IMR-90 (cell line): ENCODE measurements around the gene SSBP2. TPM values are rescaled to one million over a fixed set of nuclear protein-coding genes. Genes with fewer than 3 reads are reported as not detected.

Experiments
- ATAC-seq: fragments of 200-7000 bp; cut with Tn5 transposase; 2 replicates; pipeline ENCODE4 v1.9.1; 2020; ENCODE audit warnings: low read depth, mild to moderate bottlenecking, moderate library complexity
- BruUV-seq: library from RNA; stranded (reverse); fragments of 400-500 nt; replicated peaks from 2 replicates; lab custom pipeline; 2021; lab: Mats Ljungman, UMichigan
- CTCF ChIA-PET: fragments of 300-600 bp; formaldehyde crosslinking; extraction: SDS; loops from one replicate; lab custom pipeline; 2021; ENCODE audit warnings: antibody characterized with exemption; lab: Yijun Ruan, JAX
- POLR2A ChIA-PET: fragments of 300-600 bp; sonication (Branson Sonifier 250); formaldehyde crosslinking; loops from one replicate; lab custom pipeline; 2022; ENCODE audit warnings: antibody characterized with exemption; ENCODE audit not compliant: unreplicated experiment; lab: Charles Lee
- DNase-seq: peaks from one replicate; pipeline ENCODE4 v3.0.0; 2013
- H2AFZ ChIP-seq: replicated peaks from 2 replicates; pipeline ENCODE3; 2013; ENCODE audit warnings: low read length, mild to moderate bottlenecking; ENCODE audit not compliant: poor library complexity
- H2AK5ac ChIP-seq: 2 replicates; pipeline ENCODE4 v1.6.1; 2013; ENCODE audit warnings: low read depth, low read length, inconsistent platforms
- H2AK9ac ChIP-seq: replicated peaks from 2 replicates; pipeline ENCODE3; 2013; ENCODE audit warnings: mild to moderate bottlenecking, low read depth, low read length, moderate library complexity; ENCODE audit not compliant: poor library complexity
- H2BK120ac ChIP-seq: 2 replicates; pipeline ENCODE4 v1.6.1; 2013; ENCODE audit warnings: low read depth, low read length, inconsistent platforms
- H2BK15ac ChIP-seq: 3 replicates; pipeline ENCODE4 v1.6.1; 2013; ENCODE audit warnings: low read depth, low read length, inconsistent platforms
- H2BK20ac ChIP-seq: 2 replicates; pipeline ENCODE4 v1.6.1; 2013; ENCODE audit warnings: low read depth, mild to moderate bottlenecking, inconsistent platforms, low read length, moderate library complexity
- H2BK5ac ChIP-seq: 2 replicates; pipeline ENCODE4 v1.6.1; 2013; ENCODE audit warnings: mild to moderate bottlenecking, low read depth, low read length, inconsistent platforms; ENCODE audit not compliant: poor library complexity, severe bottlenecking
- H3K14ac ChIP-seq: replicated peaks from 2 replicates; pipeline ENCODE4 v1.6.1; 2013; ENCODE audit warnings: low read depth, low read length, inconsistent platforms
- H3K18ac ChIP-seq: 2 replicates; pipeline ENCODE4 v1.6.1; 2013; ENCODE audit warnings: low read depth, low read length, control low read depth
- H3K23ac ChIP-seq: 2 replicates; pipeline ENCODE4 v1.6.1; 2013; ENCODE audit warnings: low read depth, low read length, inconsistent platforms
- H3K27ac ChIP-seq: 2 replicates; pipeline ENCODE4 v1.5.1; 2013; ENCODE audit warnings: mild to moderate bottlenecking, control low read depth, low read length; ENCODE audit not compliant: insufficient read depth
- H3K27me3 ChIP-seq: 2 replicates; pipeline ENCODE4 v1.6.1; 2013; ENCODE audit warnings: low read length; ENCODE audit not compliant: control insufficient read depth, insufficient read depth
- H3K36me3 ChIP-seq: 2 replicates; pipeline ENCODE4 v1.6.1; 2013; ENCODE audit warnings: low read length, mixed read lengths; ENCODE audit not compliant: control insufficient read depth, insufficient read depth
- H3K4ac ChIP-seq: 2 replicates; pipeline ENCODE4 v1.6.1; 2013; ENCODE audit warnings: low read depth, low read length, inconsistent platforms
- H3K4me1 ChIP-seq: 2 replicates; pipeline ENCODE4 v1.6.1; 2013; ENCODE audit warnings: low read length, mixed read lengths; ENCODE audit not compliant: control insufficient read depth, insufficient read depth
- H3K4me2 ChIP-seq: 2 replicates; pipeline ENCODE4 v1.6.1; 2013; ENCODE audit warnings: low read depth, mild to moderate bottlenecking, control low read depth, low read length, moderate library complexity
- H3K4me3 ChIP-seq: 2 replicates; pipeline ENCODE4 v1.5.1; 2013; ENCODE audit warnings: low read depth, mild to moderate bottlenecking, control low read depth, low read length, moderate library complexity; ENCODE audit not compliant: insufficient read depth
- H3K56ac ChIP-seq: 2 replicates; pipeline ENCODE4 v1.6.1; 2013; ENCODE audit warnings: low read length, inconsistent platforms; ENCODE audit not compliant: insufficient read depth; ENCODE audit errors: extremely low read depth
- H3K79me1 ChIP-seq, 2 experiments: 2 replicates each; pipeline ENCODE4 v1.6.1; 2013; ENCODE audit warnings: low read length in 2 of 2, inconsistent platforms in 1 of 2, low read depth in 1 of 2
- H3K9ac ChIP-seq: 2 replicates; pipeline ENCODE4 v1.6.1; 2013; ENCODE audit warnings: low read depth, low read length, control low read depth
- H3K9me1 ChIP-seq: 2 replicates; pipeline ENCODE4 v1.6.1; 2013; ENCODE audit warnings: low read length, inconsistent platforms; ENCODE audit not compliant: insufficient read depth
- H3K9me3 ChIP-seq: 2 replicates; pipeline ENCODE4 v1.6.1; 2013; ENCODE audit warnings: low read length; ENCODE audit not compliant: control insufficient read depth, insufficient read depth
- H4K20me1 ChIP-seq: 2 replicates; pipeline ENCODE4 v1.6.1; 2013; ENCODE audit warnings: low read length, inconsistent platforms; ENCODE audit not compliant: insufficient read depth
- H4K5ac ChIP-seq: 2 replicates; pipeline ENCODE4 v1.6.1; 2013; ENCODE audit warnings: mild to moderate bottlenecking, low read depth, low read length, control low read depth
- H4K8ac ChIP-seq, 2 experiments: 2 replicates each; pipeline ENCODE4 v1.6.1; 2013; ENCODE audit warnings: low read depth in 2 of 2, low read length in 2 of 2, control low read depth in 1 of 2, inconsistent platforms in 1 of 2
- H4K91ac ChIP-seq: 2 replicates; pipeline ENCODE4 v1.6.1; 2013; ENCODE audit warnings: low read depth, low read length, inconsistent platforms; ENCODE audit not compliant: insufficient read depth
- FOS ChIP-seq: fragments of 150-350 bp; IDR thresholded peaks from 2 replicates; pipeline ENCODE4 v1.6.1; 2016; ENCODE audit warnings: low read depth, low read length
- MAFK ChIP-seq: IDR thresholded peaks from 2 replicates; pipeline ENCODE4 v1.6.1; 2012; ENCODE audit warnings: low read depth, low read length, improper control_type of control experiment
- NFE2L2 ChIP-seq: fragments of 150-350 bp; IDR thresholded peaks from 2 replicates; pipeline ENCODE4 v1.6.1; 2016; ENCODE audit warnings: low read depth, mild to moderate bottlenecking, low read length
- RAD21 ChIP-seq: IDR thresholded peaks from 2 replicates; pipeline ENCODE4 v1.6.1; 2012; ENCODE audit warnings: low read length, improper control_type of control experiment
- RCOR1 ChIP-seq: IDR thresholded peaks from 2 replicates; pipeline ENCODE4 v1.6.1; 2012; ENCODE audit warnings: mild to moderate bottlenecking, low read length, improper control_type of control experiment; ENCODE audit not compliant: insufficient replicate concordance
- RFX5 ChIP-seq: IDR thresholded peaks from 2 replicates; pipeline ENCODE4 v1.8.0; 2012; ENCODE audit warnings: low read depth, mild to moderate bottlenecking, low read length, moderate library complexity
- SMC3 ChIP-seq: fragments of 150-350 bp; IDR thresholded peaks from 2 replicates; pipeline ENCODE4 v1.6.1; 2016; ENCODE audit warnings: low read depth, mild to moderate bottlenecking, antibody characterized with exemption, low read length, moderate library complexity
- USF2 ChIP-seq: fragments of 150-350 bp; IDR thresholded peaks from 2 replicates; pipeline ENCODE4 v1.6.1; 2017; ENCODE audit warnings: mild to moderate bottlenecking, antibody characterized with exemption, low read length, low read depth
- WGBS, 2 experiments: methylation state at CpG; one replicate each; pipeline versions ENCODE4 v1.1.5 to v1.1.7; 2013; ENCODE audit warnings: missing lambda C conversion rate in 2 of 2; ENCODE audit not compliant: insufficient read length in 1 of 2; ENCODE audit errors: extremely low coverage in 2 of 2; 5-methylcytosine and 5-hydroxymethylcytosine counted together
- dilution Hi-C: fragments of 300-500 bp; cut with HindIII; formaldehyde crosslinking; loops from one replicate; pipeline ENCODE4 v1.14.3; 2018; ENCODE audit warnings: low sequenced_read_pairs; ENCODE audit not compliant: unreplicated experiment
- in situ Hi-C: fragments of 300-500 bp; cut with MboI; formaldehyde crosslinking; loops from 3 replicates; pipeline ENCODE4 v1.14.3; 2019; ENCODE audit warnings: low sequenced_read_pairs, inconsistent platforms, mixed read lengths
- intact Hi-C: fragments of 100-400 bp; cut with micrococcal nuclease; formaldehyde crosslinking; loops from 2 replicates; pipeline ENCODE4 v1.10.0; 2022
- polyA plus RNA-seq, 3 experiments: library from polyadenylated mRNA; depleted of rRNA; stranded (reverse); fragments of >200 nt; gene quantifications; 2 replicates each; pipeline ENCODE4 v1.2.3, GENCODE V29; 2012; ENCODE audit warnings: low replicate concordance in 1 of 3
- total RNA-seq: library from RNA; depleted of rRNA; stranded (reverse); fragments of >200 nt; gene quantifications from 2 replicates; pipeline ENCODE4 v1.2.3, GENCODE V29; 2012

The SSBP2 gene
- total and polyA plus RNA-seq, 2 of the 4 experiments (the other 2 are of a cell fraction), result 38.4 to 42.7 TPM

- Histone ChIP-seq H3K4me2 (no peak overlapping the region), H4K8ac (no peak overlapping the region), H2BK120ac (no peak overlapping the region), H2BK15ac (no peak overlapping the region), H3K14ac (no peak overlapping the region), H2BK5ac (no peak overlapping the region), H3K4me1 (peaks cover 5% of the 10 kb centered on the region), H3K36me3 (no peaks in the 10 kb centered on the region), H2AK5ac (no peak overlapping the region), H3K4me3 (no peak overlapping the region), H3K27ac (no peak overlapping the region), H4K5ac (no peak overlapping the region), H2AK9ac (no peak overlapping the region), H3K79me1 (no peaks in the 10 kb centered on the region), H3K4ac (no peak overlapping the region), H2AFZ (no peak overlapping the region), H2BK20ac (no peak overlapping the region), H3K9ac (no peak overlapping the region), H3K18ac (no peak overlapping the region), H3K9me3 (no peaks in the 10 kb centered on the region), H4K20me1 (no peaks in the 10 kb centered on the region), H3K27me3 (no peaks in the 10 kb centered on the region), H3K9me1 (no peaks in the 10 kb centered on the region), H3K23ac (no peak overlapping the region), H4K91ac (no peak overlapping the region), H3K56ac (no peak overlapping the region)
- DNase-seq (no peak), ATAC-seq (no peak)
- in situ Hi-C loops (no loop called here), dilution Hi-C loops (no loop called here), intact Hi-C loops (no loop called here)
- ChIA-PET CTCF (no interaction called here), POLR2A (no interaction called here)
- WGBS, 2 experiments, result no CpG with 5 or more reads among the region's 4 CpGs
- TF ChIP-seq MAFK (no peak), RFX5 (no peak), USF2 (no peak), RCOR1 (no peak), FOS (no peak), SMC3 (no peak), RAD21 (no peak), NFE2L2 (no peak)
- no TSS peak for BruUV-seq
These were observed 25.4 kb upstream of the SSBP2 start for GRCh38 chr5:81776258-81776657.
